SW 1271 (cell line): ENCODE results near the gene KIF1A.

Source experiments
- DNase-seq, 2 experiments: peaks; one replicate each; lab custom pipeline; 2025; lab: John Stamatoyannopoulos, UW

The KIF1A gene

GRCh38 chr2:240767341-240767740, 52.7 kb downstream of the KIF1A start:
- DNase-seq = no peak

GRCh38 chr2:240766072-240766471, 53.9 kb downstream of the KIF1A start:
- DNase-seq = no peak

- no peak for DNase-seq
Observed at GRCh38 chr2:240765007-240765406, 55.0 kb downstream of the KIF1A start.

GRCh38 chr2:240764605-240765004, 55.4 kb downstream of the KIF1A start:
- no peak for DNase-seq

- no peak for DNase-seq
Observed at GRCh38 chr2:240762971-240763370, 57.0 kb downstream of the KIF1A start.

- no peak for DNase-seq
Observed at GRCh38 chr2:240762249-240762648, 57.8 kb downstream of the KIF1A start.

GRCh38 chr2:240760576-240761246, 59.3 kb downstream of the KIF1A start:
- no peak for DNase-seq

GRCh38 chr2:240760121-240760520, 59.9 kb downstream of the KIF1A start:
- DNase-seq = no peak

GRCh38 chr2:240759459-240759858, 60.6 kb downstream of the KIF1A start:
- DNase-seq = no peak

GRCh38 chr2:240757086-240757614, 62.9 kb downstream of the KIF1A start:
- DNase-seq = no peak

- no peak for DNase-seq
Observed at GRCh38 chr2:240752209-240752608, 67.8 kb downstream of the KIF1A start.

GRCh38 chr2:240750409-240750808, 69.6 kb downstream of the KIF1A start:
- DNase-seq = no peak

- no peak for DNase-seq
Observed at GRCh38 chr2:240749516-240749915, 70.5 kb downstream of the KIF1A start.

GRCh38 chr2:240747256-240747655, 72.8 kb downstream of the KIF1A start:
- DNase-seq = no peak

- DNase-seq = no peak
Observed at GRCh38 chr2:240746671-240747070, 73.3 kb downstream of the KIF1A start.

GRCh38 chr2:240745962-240746361, 74.1 kb downstream of the KIF1A start:
- DNase-seq = no peak

GRCh38 chr2:240745456-240745855, 74.6 kb downstream of the KIF1A start:
- no peak for DNase-seq

GRCh38 chr2:240742602-240743095, 77.4 kb downstream of the KIF1A start:
- DNase-seq = no peak

- DNase-seq = no peak
Observed at GRCh38 chr2:240741091-240741490, 78.9 kb downstream of the KIF1A start.

GRCh38 chr2:240739797-240740196, 80.2 kb downstream of the KIF1A start:
- no peak for DNase-seq

GRCh38 chr2:240737958-240738357, 82.1 kb downstream of the KIF1A start:
- DNase-seq = no peak

GRCh38 chr2:240737512-240737911, 82.5 kb downstream of the KIF1A start:
- no peak for DNase-seq

- no peak for DNase-seq
Observed at GRCh38 chr2:240736281-240737250, 83.5 kb downstream of the KIF1A start.
